K562 (cell line): ENCODE data around the gene CGN. TPM values are rescaled to one million over a fixed set of nuclear protein-coding genes. Genes with fewer than 3 reads are reported as not detected.
A peak's percentile ranks its signal among the peaks of the same experiment; 100 is the strongest.

Source experiments
- ADNP ChIP-seq: fragments of 200-800 bp; sonication (Bioruptor generic); IDR thresholded peaks from 2 replicates; pipeline ENCODE4 v1.6.1; 2016; ENCODE audit warnings: missing genetic modification characterization, missing compliant biosample characterization
- ATF1 ChIP-seq, 2 experiments: fragments of 450-650 bp in 1 of 2; IDR thresholded peaks; 2 replicates each; pipeline ENCODE4 v1.6.1; 2016; ENCODE audit warnings: missing compliant biosample characterization in 1 of 2, missing genetic modification characterization in 1 of 2
- C11orf30 ChIP-seq: fragments of 450-650 bp; IDR thresholded peaks from 2 replicates; pipeline ENCODE4 v1.6.1; 2016; ENCODE audit warnings: low read depth, mild to moderate bottlenecking
- CEBPG ChIP-seq, 3 experiments: fragments of 200-800 bp in 1 of 3; sonication (Bioruptor generic) in 1 of 3; sonication (generic) in 1 of 3; formaldehyde crosslinking in 1 of 3; IDR thresholded peaks in 2 of 3; conservative IDR thresholded peaks in 1 of 3; 2 replicates each; pipeline versions ENCODE4 v1.6.1 to v1.8.0; 2016 to 2022; ENCODE audit warnings: missing compliant biosample characterization in 2 of 3, missing genetic modification characterization in 2 of 3, mild to moderate bottlenecking in 1 of 3, missing genetic modification reagents in 1 of 3
- CHD1 ChIP-seq: fragments of 200-600 bp; sonication (generic); IDR thresholded peaks from one replicate; pipeline ENCODE4 v1.6.1; 2012; ENCODE audit warnings: mild to moderate bottlenecking, moderate library complexity, low read length, inconsistent platforms
- ETV1 ChIP-seq: fragments of 450-650 bp; conservative IDR thresholded peaks from 2 replicates; pipeline ENCODE4 v1.6.1; 2016; ENCODE audit warnings: missing genetic modification characterization, control low read depth, low read depth, missing compliant biosample characterization
- GATAD2A ChIP-seq: fragments of 450-650 bp; IDR thresholded peaks from 2 replicates; pipeline ENCODE4 v1.6.1; 2017
- GTF2A2 ChIP-seq: IDR thresholded peaks from 2 replicates; pipeline ENCODE4 v1.6.1; 2016; ENCODE audit warnings: mild to moderate bottlenecking, missing genetic modification characterization, missing compliant biosample characterization
- HDAC1 ChIP-seq, 2 experiments: fragments of 450-650 bp; IDR thresholded peaks; 2 replicates each; pipeline ENCODE4 v1.6.1; 2016 to 2017; ENCODE audit warnings: inconsistent platforms in 1 of 2, mild to moderate bottlenecking in 1 of 2, moderate library complexity in 1 of 2
- HDAC6 ChIP-seq: IDR thresholded peaks from 2 replicates; pipeline ENCODE4 v1.6.1; 2012; ENCODE audit warnings: low read depth, mild to moderate bottlenecking, control low read depth, inconsistent platforms, low read length, moderate library complexity
- MTA1 ChIP-seq: fragments of 450-650 bp; IDR thresholded peaks from 2 replicates; pipeline ENCODE4 v1.6.1; 2017; ENCODE audit warnings: borderline replicate concordance
- NELFE ChIP-seq: IDR thresholded peaks from 2 replicates; pipeline ENCODE4 v1.6.1; 2011; ENCODE audit warnings: mild to moderate bottlenecking; ENCODE audit not compliant: insufficient read depth, insufficient read length
- NFE2 ChIP-seq: IDR thresholded peaks from 2 replicates; pipeline ENCODE4 v1.6.1; 2014; ENCODE audit warnings: antibody characterized with exemption, low read depth
- SMC3 ChIP-seq: conservative IDR thresholded peaks from 2 replicates; pipeline ENCODE4 v1.6.1; 2011; ENCODE audit warnings: low read depth, low read length, improper control_type of control experiment; ENCODE audit not compliant: insufficient read depth
- TAF1 ChIP-seq: IDR thresholded peaks from 2 replicates; pipeline ENCODE4 v1.6.1; 2011; ENCODE audit warnings: mild to moderate bottlenecking, low read length, moderate library complexity; ENCODE audit not compliant: insufficient read depth, control insufficient read depth, severe bottlenecking; ENCODE audit errors: extremely low read depth
- ZNF121 ChIP-seq: sonication (generic); formaldehyde crosslinking; conservative IDR thresholded peaks from 2 replicates; pipeline ENCODE4 v1.8.0; 2022; ENCODE audit warnings: missing genetic modification reagents
- ZNF589 ChIP-seq: fragments of 200-800 bp; sonication (Bioruptor generic); IDR thresholded peaks from 2 replicates; pipeline ENCODE4 v1.6.1; 2016; ENCODE audit warnings: low read depth, missing genetic modification characterization, missing compliant biosample characterization
- polyA plus RNA-seq, 8 experiments: library from polyadenylated mRNA; depleted of rRNA in 4 of 8; stranded (reverse) in 5 of 8; unstranded in 3 of 8; fragments of >200 nt; fragmentation: Nextera tagmentation in 2 of 8; fragmentation: Illumina TruSeq in 1 of 8; extraction: Ambion mirVana in 2 of 8; extraction: Trizol in 1 of 8; gene quantifications; 2 replicates each; pipeline versions ENCODE4 v1.2.1 to v1.2.3, GENCODE V29; 2011 to 2014; ENCODE audit warnings: inconsistent platforms in 1 of 8, missing spikeins in 1 of 8
- total RNA-seq, 7 experiments: library from RNA; depleted of rRNA in 6 of 7; stranded (reverse); fragments of >200 nt in 6 of 7; fragmentation: Illumina TruSeq in 2 of 7; extraction: Trizol in 2 of 7; gene quantifications; 2 replicates each; pipeline versions ENCODE4 v1.2.1 to v1.2.3, GENCODE V29; 2011 to 2021; ENCODE audit warnings: low replicate concordance in 1 of 7
- TF ChIP-seq, protein P1 (sequence below): fragments of 250-450 bp; sonication (Bioruptor Pico); IDR thresholded peaks from 2 replicates; pipeline ENCODE4 v1.8.0; 2022; ENCODE audit warnings: moderate library complexity, mild to moderate bottlenecking, inconsistent platforms
- TF ChIP-seq, protein P2 (sequence below): IDR thresholded peaks from 2 replicates; pipeline ENCODE4 v1.6.1; 2016; ENCODE audit warnings: missing genetic modification characterization, missing compliant biosample characterization
- TF ChIP-seq, protein P3 (sequence below): fragments of 250-450 bp; sonication (Bioruptor Pico); IDR thresholded peaks from 2 replicates; pipeline ENCODE4 v1.4.0; 2020; ENCODE audit warnings: borderline replicate concordance
- TF ChIP-seq, protein P4 (sequence below): fragments of 450-650 bp; IDR thresholded peaks from 2 replicates; pipeline ENCODE4 v1.6.1; 2016; ENCODE audit warnings: borderline replicate concordance

The CGN gene
- total and polyA plus RNA-seq, 9 of the 15 experiments (the other 6 are each of a cell fraction or from before 2014, with no cell fraction given) = 0.03 to 1.4 (median 0.14) TPM; not detected in 2

DNA sequence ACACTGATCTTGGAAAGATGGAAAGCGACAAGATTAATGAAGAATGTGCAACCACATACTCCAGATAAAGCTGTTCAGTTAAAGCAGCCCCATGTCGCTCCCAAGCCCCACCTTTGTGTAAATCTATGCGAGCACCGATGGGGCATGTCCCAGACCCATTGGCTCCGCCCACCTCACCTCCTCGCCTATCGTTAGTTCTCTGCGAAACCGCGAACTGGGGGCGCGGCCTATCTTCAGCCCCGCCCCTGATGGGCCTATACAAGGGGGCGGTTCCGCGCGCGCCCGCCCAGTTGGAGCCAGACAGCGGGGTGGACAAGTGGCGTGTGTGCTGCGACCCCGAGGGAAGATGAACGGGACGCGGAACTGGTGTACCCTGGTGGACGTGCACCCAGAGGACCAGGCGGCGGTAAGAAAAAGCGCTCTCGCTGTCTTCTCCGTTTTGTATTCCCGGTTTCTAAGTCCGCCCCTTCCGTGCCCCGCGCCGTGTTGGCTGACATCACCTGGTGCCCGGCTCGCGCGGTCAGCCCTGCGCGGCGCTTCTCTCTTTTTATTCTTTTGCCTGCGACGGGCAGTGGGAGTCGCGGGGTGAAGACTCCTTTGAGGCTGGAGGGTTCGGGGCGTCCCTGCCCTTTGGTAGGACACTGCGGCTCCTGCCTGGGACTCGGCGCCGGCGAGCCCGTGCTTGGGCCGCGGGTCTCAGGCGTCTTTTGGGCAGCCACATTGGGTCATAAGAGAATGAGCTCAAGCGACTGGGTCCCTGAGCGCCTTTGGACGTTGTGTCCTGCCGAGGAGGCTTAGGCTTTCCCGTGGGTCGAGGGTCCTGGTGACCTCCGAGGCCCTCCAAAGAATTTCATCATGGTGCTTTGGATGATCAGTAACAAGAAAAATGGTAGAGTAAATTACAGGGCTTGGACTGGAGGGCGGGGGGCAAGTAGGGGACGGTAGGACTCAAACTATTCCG is 29.1 kb downstream of the CGN start, which contains the start of gene TUFT1 (continued):
- TF ChIP-seq ETV1 (tag) (no peak), ZNF589 (CRISPR knock-in tag) (peak; percentile 11; the same call in 1 of the 2 replicates), CEBPG (CRISPR knock-in tag; IDR thresholded peaks at IDR 0.05) (no peak), CEBPG (tag; conservative IDR thresholded peaks at IDR 0.05 in 1 of 2, IDR thresholded peaks at IDR 0.05 in 1 of 2) (no peak), C11orf30 (no peak), GTF2A2 (tag) (peak; percentile 47; the same call in 1 of the 2 replicates), NELFE (no peak), ATF1 (CRISPR knock-in tag; IDR thresholded peaks at IDR 0.05) (no peak), ATF1 (tag; IDR thresholded peaks at IDR 0.05) (peak; percentile 54), SMC3 (0 out of 2 replicates have a peak, but pooled peaks have one; percentile 14), GATAD2A (no peak), TAF1 (peak; percentile 59), NFE2 (no peak), HDAC6 (no peak), ADNP (tag) (no peak), HDAC1 (IDR thresholded peaks at IDR 0.05) (peak in 1 of 2 experiments; percentile 55; a peak in 1 of 4 replicates), MTA1 (no peak), ZNF121 (CRISPR knock-in tag) (no peak), CHD1 (peak; percentile 56)
- TF ChIP-seq, protein P1, sequence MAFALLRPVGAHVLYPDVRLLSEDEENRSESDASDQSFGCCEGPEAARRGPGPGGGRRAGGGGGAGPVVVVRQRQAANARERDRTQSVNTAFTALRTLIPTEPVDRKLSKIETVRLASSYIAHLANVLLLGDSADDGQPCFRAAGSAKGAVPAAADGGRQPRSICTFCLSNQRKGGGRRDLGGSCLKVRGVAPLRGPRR (CRISPR knock-in tag) = no peak
- TF ChIP-seq, protein P2, sequence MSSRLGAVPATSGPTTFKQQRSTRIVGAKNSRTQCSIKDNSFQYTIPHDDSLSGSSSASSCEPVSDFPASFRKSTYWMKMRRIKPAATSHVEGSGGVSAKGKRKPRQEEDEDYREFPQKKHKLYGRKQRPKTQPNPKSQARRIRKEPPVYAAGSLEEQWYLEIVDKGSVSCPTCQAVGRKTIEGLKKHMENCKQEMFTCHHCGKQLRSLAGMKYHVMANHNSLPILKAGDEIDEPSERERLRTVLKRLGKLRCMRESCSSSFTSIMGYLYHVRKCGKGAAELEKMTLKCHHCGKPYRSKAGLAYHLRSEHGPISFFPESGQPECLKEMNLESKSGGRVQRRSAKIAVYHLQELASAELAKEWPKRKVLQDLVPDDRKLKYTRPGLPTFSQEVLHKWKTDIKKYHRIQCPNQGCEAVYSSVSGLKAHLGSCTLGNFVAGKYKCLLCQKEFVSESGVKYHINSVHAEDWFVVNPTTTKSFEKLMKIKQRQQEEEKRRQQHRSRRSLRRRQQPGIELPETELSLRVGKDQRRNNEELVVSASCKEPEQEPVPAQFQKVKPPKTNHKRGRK (tag) = no peak
- TF ChIP-seq, protein P3, sequence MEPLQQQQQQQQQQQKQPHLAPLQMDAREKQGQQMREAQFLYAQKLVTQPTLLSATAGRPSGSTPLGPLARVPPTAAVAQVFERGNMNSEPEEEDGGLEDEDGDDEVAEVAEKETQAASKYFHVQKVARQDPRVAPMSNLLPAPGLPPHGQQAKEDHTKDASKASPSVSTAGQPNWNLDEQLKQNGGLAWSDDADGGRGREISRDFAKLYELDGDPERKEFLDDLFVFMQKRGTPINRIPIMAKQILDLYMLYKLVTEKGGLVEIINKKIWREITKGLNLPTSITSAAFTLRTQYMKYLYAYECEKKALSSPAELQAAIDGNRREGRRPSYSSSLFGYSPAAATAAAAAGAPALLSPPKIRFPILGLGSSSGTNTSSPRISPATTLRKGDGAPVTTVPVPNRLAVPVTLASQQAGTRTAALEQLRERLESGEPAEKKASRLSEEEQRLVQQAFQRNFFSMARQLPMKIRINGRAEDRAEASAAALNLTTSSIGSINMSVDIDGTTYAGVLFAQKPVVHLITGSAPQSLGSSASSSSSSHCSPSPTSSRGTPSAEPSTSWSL = no peak
- TF ChIP-seq, protein P4, sequence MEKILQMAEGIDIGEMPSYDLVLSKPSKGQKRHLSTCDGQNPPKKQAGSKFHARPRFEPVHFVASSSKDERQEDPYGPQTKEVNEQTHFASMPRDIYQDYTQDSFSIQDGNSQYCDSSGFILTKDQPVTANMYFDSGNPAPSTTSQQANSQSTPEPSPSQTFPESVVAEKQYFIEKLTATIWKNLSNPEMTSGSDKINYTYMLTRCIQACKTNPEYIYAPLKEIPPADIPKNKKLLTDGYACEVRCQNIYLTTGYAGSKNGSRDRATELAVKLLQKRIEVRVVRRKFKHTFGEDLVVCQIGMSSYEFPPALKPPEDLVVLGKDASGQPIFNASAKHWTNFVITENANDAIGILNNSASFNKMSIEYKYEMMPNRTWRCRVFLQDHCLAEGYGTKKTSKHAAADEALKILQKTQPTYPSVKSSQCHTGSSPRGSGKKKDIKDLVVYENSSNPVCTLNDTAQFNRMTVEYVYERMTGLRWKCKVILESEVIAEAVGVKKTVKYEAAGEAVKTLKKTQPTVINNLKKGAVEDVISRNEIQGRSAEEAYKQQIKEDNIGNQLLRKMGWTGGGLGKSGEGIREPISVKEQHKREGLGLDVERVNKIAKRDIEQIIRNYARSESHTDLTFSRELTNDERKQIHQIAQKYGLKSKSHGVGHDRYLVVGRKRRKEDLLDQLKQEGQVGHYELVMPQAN = peak; percentile 55; the same call in 1 of the 2 replicates
